Endothelial cell of umbilical vein (primary cell): ENCODE measurements around the gene TEX53. TPM values are rescaled to one million over a fixed set of nuclear protein-coding genes. Genes with fewer than 3 reads are reported as not detected.

Experiments
- BruUV-seq: library from RNA; stranded (reverse); fragments of 400-500 nt; replicated peaks from 2 replicates; lab custom pipeline; 2021; lab: Mats Ljungman, UMichigan
- CTCF ChIA-PET: fragments of 300-600, 350-600 bp; sonication (Branson Sonifier 250); formaldehyde crosslinking; loops from one replicate; lab custom pipeline; 2021; ENCODE audit warnings: antibody characterized with exemption, inconsistent platforms; lab: Charles Lee
- POLR2A ChIA-PET: fragments of 300-600, 350-600 bp; sonication (Branson Sonifier 250); formaldehyde crosslinking; loops from one replicate; lab custom pipeline; 2021; ENCODE audit warnings: antibody characterized with exemption, inconsistent platforms; lab: Charles Lee
- DNase-seq: peaks from one replicate; pipeline ENCODE4 v3.0.0-alpha.2; 2011; ENCODE audit warnings: low read depth, low spot score
- FAIRE-seq: peaks from 2 replicates; lab custom pipeline; 2011; peaks lifted over from hg19 to GRCh38; lab: Jason Lieb, UNC
- H2AFZ ChIP-seq: 2 replicates; pipeline ENCODE4 v1.6.0; 2012; ENCODE audit warnings: low read depth, low read length, control low read depth, inconsistent platforms
- H3K27ac ChIP-seq: 2 replicates; pipeline ENCODE4 v1.5.1; 2011; ENCODE audit warnings: low read depth, mild to moderate bottlenecking, control low read depth, low read length, moderate library complexity; ENCODE audit not compliant: insufficient read depth
- H3K27me3 ChIP-seq, 2 experiments: 2 replicates each; pipeline versions ENCODE4 v1.6.0 to v1.6.1; 2011; ENCODE audit warnings: low read length in 2 of 2, mixed read lengths in 1 of 2; ENCODE audit not compliant: control insufficient read depth in 2 of 2, insufficient read depth in 2 of 2
- H3K36me3 ChIP-seq, 2 experiments: 2 replicates in 1 of 2; 3 replicates in 1 of 2; pipeline ENCODE4 v1.5.1; 2011; ENCODE audit warnings: low read length in 2 of 2, mild to moderate bottlenecking in 1 of 2, moderate library complexity in 1 of 2; ENCODE audit not compliant: control insufficient read depth in 2 of 2, insufficient read depth in 2 of 2; ENCODE audit errors: extremely low read depth in 1 of 2
- H3K4me1 ChIP-seq: 3 replicates; pipeline ENCODE4 v1.5.1; 2011; ENCODE audit warnings: mild to moderate bottlenecking, low read length; ENCODE audit not compliant: control insufficient read depth, insufficient read depth; ENCODE audit errors: extremely low read depth
- H3K4me2 ChIP-seq: 2 replicates; pipeline ENCODE4 v1.6.1; 2011; ENCODE audit warnings: low read length, control low read depth, mixed read lengths; ENCODE audit not compliant: insufficient read depth
- H3K4me3 ChIP-seq, 3 experiments: fragments of 200-600 bp in 1 of 3; sonication (generic), shearing (Covaris generic) in 1 of 3; replicated peaks in 1 of 3; 2 replicates each; pipeline ENCODE4 v1.5.1; 2011 to 2016; ENCODE audit warnings: control low read depth in 3 of 3, low read length in 3 of 3, mild to moderate bottlenecking in 2 of 3, inconsistent platforms in 1 of 3, low read depth in 1 of 3, moderate library complexity in 1 of 3; ENCODE audit not compliant: insufficient read depth in 1 of 3
- H3K79me2 ChIP-seq: 2 replicates; pipeline ENCODE4 v1.6.0; 2012; ENCODE audit warnings: low read length, inconsistent platforms; ENCODE audit not compliant: control insufficient read depth, insufficient read depth
- H3K9ac ChIP-seq: replicated peaks from 2 replicates; pipeline ENCODE3; 2011; ENCODE audit warnings: low read length, control low read depth; ENCODE audit not compliant: insufficient read depth; ENCODE audit errors: extremely low read depth
- H3K9me1 ChIP-seq: replicated peaks from 3 replicates; pipeline ENCODE4 v1.6.0; 2011; ENCODE audit warnings: mild to moderate bottlenecking, low read length; ENCODE audit not compliant: control insufficient read depth, insufficient read depth; ENCODE audit errors: extremely low read depth
- H3K9me3 ChIP-seq: replicated peaks from 2 replicates; pipeline ENCODE4 v1.5.1; 2012; ENCODE audit warnings: low read length, inconsistent platforms; ENCODE audit not compliant: control insufficient read depth, insufficient read depth
- H4K20me1 ChIP-seq: replicated peaks from 2 replicates; pipeline ENCODE3; 2011; ENCODE audit warnings: mild to moderate bottlenecking, low read length; ENCODE audit not compliant: control insufficient read depth, insufficient read depth; ENCODE audit errors: extremely low read depth
- EZH2 ChIP-seq: IDR thresholded peaks from 2 replicates; pipeline ENCODE4 v1.6.1; 2012; ENCODE audit warnings: borderline replicate concordance, low read depth, mild to moderate bottlenecking, moderate library complexity, low read length, inconsistent platforms; ENCODE audit not compliant: severe bottlenecking
- JUN ChIP-seq: IDR thresholded peaks from 2 replicates; pipeline ENCODE4 v1.6.1; 2011; ENCODE audit warnings: borderline replicate concordance, low read depth; ENCODE audit not compliant: insufficient read length, insufficient read depth
- MYC ChIP-seq: IDR thresholded peaks from one replicate; pipeline ENCODE4 v1.6.1; 2011; ENCODE audit warnings: mild to moderate bottlenecking, low read depth, low read length
- POLR2A ChIP-seq: IDR thresholded peaks from 2 replicates; pipeline ENCODE4 v1.6.1; 2012; ENCODE audit warnings: low read depth, mild to moderate bottlenecking, control low read depth, low read length
- POLR2AphosphoS5 ChIP-seq: IDR thresholded peaks from 2 replicates; pipeline ENCODE4 v1.6.1; 2012; ENCODE audit warnings: low read depth, mild to moderate bottlenecking, control low read depth, low read length, moderate library complexity; ENCODE audit not compliant: insufficient read depth
- dilution Hi-C: fragments of 300-500 bp; cut with MboI; formaldehyde crosslinking; loops from one replicate; pipeline ENCODE4 v1.15.0; 2019; ENCODE audit warnings: low sequenced_read_pairs; ENCODE audit not compliant: extremely low pct_ligation_motif_present
- intact Hi-C: fragments of 100-400 bp; cut with micrococcal nuclease; formaldehyde crosslinking; loops from one replicate; pipeline ENCODE4 v1.10.0; 2022
- polyA plus RNA-seq, 4 experiments: library from polyadenylated mRNA; depleted of rRNA in 3 of 4; stranded (reverse) in 3 of 4; unstranded in 1 of 4; fragments of >200 nt; gene quantifications; 2 replicates each; pipeline versions ENCODE4 v1.2.1 to v1.2.3, GENCODE V29; 2011 to 2012; ENCODE audit warnings: missing spikeins in 1 of 4
- total RNA-seq: library from RNA; stranded (reverse); gene quantifications from 2 replicates; pipeline ENCODE4 v1.2.3, GENCODE V29; 2021
- TF ChIP-seq, protein P1 (sequence below): IDR thresholded peaks from 2 replicates; pipeline ENCODE4 v1.6.1; 2011; ENCODE audit not compliant: insufficient read depth, insufficient read length
- TF ChIP-seq, protein P2 (sequence below), 2 donors: IDR thresholded peaks; 1 replicate in 1 of 2; 2 replicates in 1 of 2; pipeline ENCODE4 v1.5.1; 2011; ENCODE audit warnings: low read length in 2 of 2, mild to moderate bottlenecking in 2 of 2, moderate library complexity in 2 of 2, control low read depth in 1 of 2, inconsistent platforms in 1 of 2, low read depth in 1 of 2; ENCODE audit not compliant: insufficient read depth in 1 of 2; ENCODE audit errors: extremely low read depth in 1 of 2

Gene TEX53
- total and polyA plus RNA-seq, 2 donors (not counting 3 experiments of a cell fraction or from before 2014, with no cell fraction given): not detected

DNA sequence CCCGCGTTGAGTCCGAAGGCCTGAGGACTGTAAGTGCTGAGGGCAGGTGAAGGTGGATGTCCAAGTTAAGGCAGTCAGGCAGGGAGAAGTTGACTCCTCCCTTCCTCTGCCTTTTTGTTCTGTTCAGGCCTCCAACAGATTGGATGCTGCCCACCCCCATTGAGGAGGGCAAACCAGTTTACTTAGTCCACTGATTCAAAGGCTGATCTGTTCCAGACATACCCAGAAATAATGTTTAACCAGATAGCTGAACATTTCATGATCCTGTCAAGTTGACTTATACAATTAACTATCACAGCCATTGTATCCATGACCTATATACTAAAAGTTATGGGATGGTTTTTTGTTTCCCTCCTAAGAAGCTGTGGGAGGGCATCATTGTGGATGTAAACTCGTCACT is 32.7 kb upstream of the TEX53 start:
- DNase-seq (no peak), FAIRE-seq (no peak)
- intact Hi-C loops: no loop called here
- no peak overlapping the region for H3K9ac ChIP-seq
- H3K4me2 ChIP-seq: no peak overlapping the region
- ChIA-PET POLR2A (no interaction called here), CTCF (interaction anchor here (1.1 to 3.1 kb wide), 5 partner anchors 10 to 324 kb away, joined by 4 to 21 read pairs (median 8); no protein-coding TSS in a partner anchor)
- H3K36me3 ChIP-seq: no peaks in the 10 kb centered on the region
- H4K20me1 ChIP-seq: no peaks in the 10 kb centered on the region
- no TSS peak for BruUV-seq
- dilution Hi-C loops: no loop called here
- TF ChIP-seq MYC: no peak
- TF ChIP-seq, protein P1, sequence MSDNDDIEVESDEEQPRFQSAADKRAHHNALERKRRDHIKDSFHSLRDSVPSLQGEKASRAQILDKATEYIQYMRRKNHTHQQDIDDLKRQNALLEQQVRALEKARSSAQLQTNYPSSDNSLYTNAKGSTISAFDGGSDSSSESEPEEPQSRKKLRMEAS: no peak
- TF ChIP-seq, protein P2, sequence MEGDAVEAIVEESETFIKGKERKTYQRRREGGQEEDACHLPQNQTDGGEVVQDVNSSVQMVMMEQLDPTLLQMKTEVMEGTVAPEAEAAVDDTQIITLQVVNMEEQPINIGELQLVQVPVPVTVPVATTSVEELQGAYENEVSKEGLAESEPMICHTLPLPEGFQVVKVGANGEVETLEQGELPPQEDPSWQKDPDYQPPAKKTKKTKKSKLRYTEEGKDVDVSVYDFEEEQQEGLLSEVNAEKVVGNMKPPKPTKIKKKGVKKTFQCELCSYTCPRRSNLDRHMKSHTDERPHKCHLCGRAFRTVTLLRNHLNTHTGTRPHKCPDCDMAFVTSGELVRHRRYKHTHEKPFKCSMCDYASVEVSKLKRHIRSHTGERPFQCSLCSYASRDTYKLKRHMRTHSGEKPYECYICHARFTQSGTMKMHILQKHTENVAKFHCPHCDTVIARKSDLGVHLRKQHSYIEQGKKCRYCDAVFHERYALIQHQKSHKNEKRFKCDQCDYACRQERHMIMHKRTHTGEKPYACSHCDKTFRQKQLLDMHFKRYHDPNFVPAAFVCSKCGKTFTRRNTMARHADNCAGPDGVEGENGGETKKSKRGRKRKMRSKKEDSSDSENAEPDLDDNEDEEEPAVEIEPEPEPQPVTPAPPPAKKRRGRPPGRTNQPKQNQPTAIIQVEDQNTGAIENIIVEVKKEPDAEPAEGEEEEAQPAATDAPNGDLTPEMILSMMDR (IDR thresholded peaks at IDR 0.05; ENCODE audit: extremely low read depth in 1 of 2, insufficient read depth in 1 of 2, low read depth in 1 of 2, low read length in 2 of 2): no peak
- TF ChIP-seq EZH2: no peak
- TF ChIP-seq JUN: no peak
- no peak for TF ChIP-seq POLR2A
- TF ChIP-seq POLR2AphosphoS5: no peak
- H3K27ac ChIP-seq: no peak overlapping the region
- no peaks in the 10 kb centered on the region for H3K27me3 ChIP-seq
- no peaks in the 10 kb centered on the region for H3K79me2 ChIP-seq
- H3K9me1 ChIP-seq: no peaks in the 10 kb centered on the region
- no peak overlapping the region for H2AFZ ChIP-seq
- H3K4me3 ChIP-seq: no peak overlapping the region
- no peaks in the 10 kb centered on the region for H3K9me3 ChIP-seq
- H3K4me1 ChIP-seq: peaks cover 12% of the 10 kb centered on the region
